HG03039 (cell line): ENCODE measurements around the gene BIRC5.

Experiments
- ATAC-seq: cut with Tn5 transposase; IDR thresholded peaks from one replicate; pipeline ENCODE4 v1.9.1; 2021; ENCODE audit warnings: mild to moderate bottlenecking, moderate library complexity; ENCODE audit not compliant: unreplicated experiment

BIRC5 gene

GRCh38 chr17:78271419-78272170 lies 57.5 kb downstream of the BIRC5 start:
- ATAC-seq: no peak

- ATAC-seq: no peak
Measured at GRCh38 chr17:78272181-78272913, 58.3 kb downstream of the BIRC5 start.

GRCh38 chr17:78272914-78273258 lies 58.8 kb downstream of the BIRC5 start:
- no peak for ATAC-seq

GRCh38 chr17:78273813-78274212 lies 59.8 kb downstream of the BIRC5 start:
- no peak for ATAC-seq
